Activated CD4-positive, alpha-beta memory T cell treated with anti-CD3 and anti-CD28 coated beads, Interleukin-2, amount 10 ng/mL, durations not matched to agents 7 days and 5 days (primary cell): ENCODE measurements around the gene KRTAP4-7. TPM values are rescaled to one million over a fixed set of nuclear protein-coding genes. Genes with fewer than 3 reads are reported as not detected.

Experiments
- CTCF ChIA-PET: fragments of 350-600 bp; sonication (Branson Sonifier 250); formaldehyde crosslinking; loops from one replicate; lab custom pipeline; 2021; ENCODE audit warnings: antibody characterized with exemption, inconsistent platforms; lab: Charles Lee
- POLR2A ChIA-PET: fragments of 350-600 bp; sonication (Branson Sonifier 250); formaldehyde crosslinking; loops from one replicate; lab custom pipeline; 2021; ENCODE audit warnings: antibody characterized with exemption; lab: Charles Lee
- DNase-seq: peaks from one replicate; pipeline ENCODE4 v3.0.0-alpha.2; 2020
- H3K27ac Mint-ChIP-seq: one replicate; pipeline ENCODE4 v1.8.0; 2021; ENCODE audit warnings: mild to moderate bottlenecking, mixed read lengths
- H3K27me3 Mint-ChIP-seq: one replicate; pipeline ENCODE4 v1.8.0; 2021; ENCODE audit warnings: mixed read lengths
- H3K36me3 Mint-ChIP-seq: one replicate; pipeline ENCODE4 v1.8.0; 2021; ENCODE audit warnings: low read depth, mixed read lengths
- H3K4me1 Mint-ChIP-seq: one replicate; pipeline ENCODE4 v1.8.0; 2021; ENCODE audit warnings: mixed read lengths
- H3K4me3 Mint-ChIP-seq: one replicate; pipeline ENCODE4 v1.8.0; 2021; ENCODE audit warnings: mild to moderate bottlenecking, mixed read lengths
- H3K9me3 Mint-ChIP-seq: one replicate; pipeline ENCODE4 v1.8.0; 2021; ENCODE audit warnings: mixed read lengths
- total RNA-seq, 2 experiments: library from RNA; stranded (reverse); gene quantifications; one replicate each; pipeline ENCODE4 v1.2.3, GENCODE V29; 2021

Gene KRTAP4-7
- total RNA-seq, 2 experiments from 2014 or later: not detected

- DNase-seq: no peak
- Mint-ChIP-seq H3K4me1 (peaks cover 8% of the 10 kb centered on the region), H3K4me3 (no peak overlapping the region), H3K36me3 (no peaks in the 10 kb centered on the region), H3K27ac (no peak overlapping the region), H3K9me3 (no peaks in the 10 kb centered on the region), H3K27me3 (peaks cover 4% of the 10 kb centered on the region)
- ChIA-PET CTCF (no interaction called here), POLR2A (no interaction called here)
Measured at GRCh38 chr17:41127371-41127770, 43.4 kb downstream of the KRTAP4-7 start.

- Mint-ChIP-seq H3K4me1 (no peaks in the 10 kb centered on the region), H3K27ac (no peak overlapping the region), H3K4me3 (no peak overlapping the region), H3K36me3 (no peaks in the 10 kb centered on the region), H3K9me3 (no peaks in the 10 kb centered on the region), H3K27me3 (no peaks in the 10 kb centered on the region)
- POLR2A ChIA-PET: no interaction called here
- DNase-seq: no peak
- CTCF ChIA-PET: no interaction called here
Measured at GRCh38 chr17:41131979-41132378, 48.0 kb downstream of the KRTAP4-7 start.

GRCh38 chr17:41133880-41134735 is 50.2 kb downstream of the KRTAP4-7 start:
- DNase-seq: no peak
- no peak overlapping the region for H3K4me3 Mint-ChIP-seq
- CTCF ChIA-PET: no interaction called here
- H3K36me3 Mint-ChIP-seq: no peaks in the 10 kb centered on the region
- no peaks in the 10 kb centered on the region for H3K4me1 Mint-ChIP-seq
- no peak overlapping the region for H3K27ac Mint-ChIP-seq
- H3K9me3 Mint-ChIP-seq: peaks cover 2% of the 10 kb centered on the region
- H3K27me3 Mint-ChIP-seq: peaks cover 2% of the 10 kb centered on the region
- POLR2A ChIA-PET: no interaction called here

Other genes with a start within 250 kb of the KRTAP4-7 start
- not detected for gene KRT12, start 216.9 kb upstream of the KRTAP4-7 start, total RNA-seq
- not detected for gene KRT20, start 198.9 kb upstream of the KRTAP4-7 start, total RNA-seq
- not detected for gene KRT23, start 146.5 kb upstream of the KRTAP4-7 start, total RNA-seq
- gene KRT39, start 117.2 kb upstream of the KRTAP4-7 start, total RNA-seq: not detected
- not detected for gene KRT40, start 99.8 kb upstream of the KRTAP4-7 start, total RNA-seq
- not detected for gene KRTAP3-3, start 90.0 kb upstream of the KRTAP4-7 start, total RNA-seq
- not detected for gene KRTAP3-2, start 84.2 kb upstream of the KRTAP4-7 start, total RNA-seq
- not detected for gene KRTAP3-1, start 75.0 kb upstream of the KRTAP4-7 start, total RNA-seq
- gene KRTAP1-5, start 56.9 kb upstream of the KRTAP4-7 start, total RNA-seq: not detected
- not detected for gene KRTAP1-4, start 54.0 kb upstream of the KRTAP4-7 start, total RNA-seq
- gene KRTAP1-3, start 49.3 kb upstream of the KRTAP4-7 start, total RNA-seq: not detected
- gene KRTAP1-1, start 42.7 kb upstream of the KRTAP4-7 start, total RNA-seq: not detected
- not detected for gene KRTAP2-1, start 36.8 kb upstream of the KRTAP4-7 start, total RNA-seq
- not detected for gene KRTAP2-2, start 28.9 kb upstream of the KRTAP4-7 start, total RNA-seq
- not detected for gene KRTAP2-3, start 24.0 kb upstream of the KRTAP4-7 start, total RNA-seq
- not detected for gene KRTAP2-4, start 18.3 kb upstream of the KRTAP4-7 start, total RNA-seq
- not detected for gene KRTAP4-8, start 14.0 kb downstream of the KRTAP4-7 start, total RNA-seq
- not detected for gene KRTAP4-16, start 18.1 kb downstream of the KRTAP4-7 start, total RNA-seq
- not detected for gene KRTAP4-9, start 21.2 kb downstream of the KRTAP4-7 start, total RNA-seq
- not detected for gene KRTAP4-11, start 34.2 kb downstream of the KRTAP4-7 start, total RNA-seq
- gene KRTAP4-12, start 40.0 kb downstream of the KRTAP4-7 start, total RNA-seq: not detected
- gene KRTAP4-6, start 56.4 kb downstream of the KRTAP4-7 start, total RNA-seq: not detected
- not detected for gene KRTAP4-5, start 65.7 kb downstream of the KRTAP4-7 start, total RNA-seq
- not detected for gene KRTAP4-4, start 76.6 kb downstream of the KRTAP4-7 start, total RNA-seq
- gene KRTAP4-3, start 84.1 kb downstream of the KRTAP4-7 start, total RNA-seq: not detected
- gene KRTAP4-2, start 94.1 kb downstream of the KRTAP4-7 start, total RNA-seq: not detected
- not detected for gene KRTAP4-1, start 100.8 kb downstream of the KRTAP4-7 start, total RNA-seq
- not detected for gene KRTAP9-1, start 105.7 kb downstream of the KRTAP4-7 start, total RNA-seq
- not detected for gene KRTAP9-2, start 142.5 kb downstream of the KRTAP4-7 start, total RNA-seq
- gene KRTAP9-3, start 148.3 kb downstream of the KRTAP4-7 start, total RNA-seq: not detected
- gene KRTAP9-8, start 153.8 kb downstream of the KRTAP4-7 start, total RNA-seq: not detected
- gene KRTAP9-4, start 165.5 kb downstream of the KRTAP4-7 start, total RNA-seq: not detected
- not detected for gene KRTAP9-9, start 171.2 kb downstream of the KRTAP4-7 start, total RNA-seq
- not detected for gene KRTAP9-6, start 181.2 kb downstream of the KRTAP4-7 start, total RNA-seq
- not detected for gene KRTAP9-7, start 191.5 kb downstream of the KRTAP4-7 start, total RNA-seq
- not detected for gene KRTAP29-1, start 218.7 kb downstream of the KRTAP4-7 start, total RNA-seq
- under 1 TPM in 1 of 2 experiments, not detected in 1; 0.13 TPM for gene KRTAP16-1, start 225.2 kb downstream of the KRTAP4-7 start, total RNA-seq
- not detected for gene KRTAP17-1, start 231.6 kb downstream of the KRTAP4-7 start, total RNA-seq